WTC11 (cell line): ENCODE measurements around the gene WNK3. TPM values are rescaled to one million over a fixed set of nuclear protein-coding genes. Genes with fewer than 3 reads are reported as not detected.

Experiments used
- ATAC-seq: fragments of 200-7000 bp; cut with Tn5 transposase; 2 replicates; pipeline ENCODE4 v1.10.0; 2021; ENCODE audit warnings: mild to moderate bottlenecking, moderate library complexity
- CTCF ChIA-PET: fragments of 300-600 bp; sonication (Branson Sonifier 250); formaldehyde crosslinking; loops from one replicate; lab custom pipeline; 2021; ENCODE audit warnings: antibody characterized with exemption; lab: Charles Lee
- POLR2A ChIA-PET: fragments of 350-600 bp; sonication (Branson Sonifier 250); formaldehyde crosslinking; loops from one replicate; lab custom pipeline; 2021; ENCODE audit warnings: antibody characterized with exemption; lab: Charles Lee
- DNase-seq: peaks from one replicate; pipeline ENCODE4 v3.0.0; 2021; ENCODE audit warnings: low spot score
- H3K27ac Mint-ChIP-seq: 2 replicates; pipeline ENCODE4 v1.8.0; 2021; ENCODE audit warnings: mixed read lengths
- H3K27me3 Mint-ChIP-seq: 2 replicates; pipeline ENCODE4 v1.8.0; 2021; ENCODE audit warnings: low read depth, mild to moderate bottlenecking, moderate library complexity, mixed read lengths
- H3K36me3 Mint-ChIP-seq: 2 replicates; pipeline ENCODE4 v1.8.0; 2021; ENCODE audit warnings: mixed read lengths
- H3K4me1 Mint-ChIP-seq: 2 replicates; pipeline ENCODE4 v1.8.0; 2022; ENCODE audit warnings: mixed read lengths
- H3K4me3 Mint-ChIP-seq: 2 replicates; pipeline ENCODE4 v1.8.0; 2021; ENCODE audit warnings: mild to moderate bottlenecking, moderate library complexity, mixed read lengths
- H3K9me3 Mint-ChIP-seq: 2 replicates; pipeline ENCODE4 v1.8.0; 2021; ENCODE audit warnings: mixed read lengths
- CBFB ChIP-seq: sonication (generic); formaldehyde crosslinking; IDR thresholded peaks from 2 replicates; pipeline ENCODE4 v1.8.1; 2022; ENCODE audit warnings: mild to moderate bottlenecking, low read depth, missing genetic modification reagents
- EMX1 ChIP-seq: fragments of 250-450 bp; sonication (Bioruptor Pico); IDR thresholded peaks from 2 replicates; pipeline ENCODE4 v1.8.0; 2021; ENCODE audit warnings: mild to moderate bottlenecking
- FOXK1 ChIP-seq: sonication (generic); formaldehyde crosslinking; IDR thresholded peaks from 2 replicates; pipeline ENCODE4 v1.8.0; 2022; ENCODE audit warnings: mild to moderate bottlenecking, moderate library complexity, missing genetic modification reagents
- GABPB1 ChIP-seq: sonication (generic); formaldehyde crosslinking; IDR thresholded peaks from 2 replicates; pipeline ENCODE4 v1.8.1; 2023; ENCODE audit warnings: mild to moderate bottlenecking, missing genetic modification reagents
- HMGA2 ChIP-seq: fragments of 250-450 bp; sonication (Bioruptor Pico); IDR thresholded peaks from 2 replicates; pipeline ENCODE4 v1.4.0; 2021; ENCODE audit warnings: mild to moderate bottlenecking, moderate library complexity
- MXD4 ChIP-seq: fragments of 250-450 bp; sonication (Bioruptor Pico); IDR thresholded peaks from 2 replicates; pipeline ENCODE4 v1.8.0; 2021; ENCODE audit warnings: mild to moderate bottlenecking, moderate library complexity, borderline replicate concordance
- ZNF121 ChIP-seq: sonication (generic); formaldehyde crosslinking; IDR thresholded peaks from 2 replicates; pipeline ENCODE4 v1.8.0; 2023; ENCODE audit warnings: missing genetic modification reagents
- ZNF138 ChIP-seq: sonication (generic); formaldehyde crosslinking; conservative IDR thresholded peaks from 2 replicates; pipeline ENCODE4 v1.8.1; 2022; ENCODE audit warnings: mild to moderate bottlenecking, moderate library complexity, missing genetic modification reagents
- ZNF219 ChIP-seq: sonication (generic); formaldehyde crosslinking; IDR thresholded peaks from 2 replicates; pipeline ENCODE4 v1.8.0; 2023; ENCODE audit warnings: missing genetic modification reagents, mild to moderate bottlenecking, borderline replicate concordance
- total RNA-seq: library from RNA; stranded (reverse); gene quantifications from 3 replicates; pipeline ENCODE4 v1.2.3, GENCODE V29; 2021
- TF ChIP-seq, protein P1 (sequence below): fragments of 200-600 bp; IDR thresholded peaks from 2 replicates; pipeline ENCODE4 v1.8.0; 2022; ENCODE audit warnings: antibody characterized with exemption
- TF ChIP-seq, protein P2 (sequence below): sonication (generic); formaldehyde crosslinking; IDR thresholded peaks from 2 replicates; pipeline ENCODE4 v1.8.1; 2023; ENCODE audit warnings: mild to moderate bottlenecking, missing genetic modification reagents, moderate library complexity
- TF ChIP-seq, protein P3 (sequence below): fragments of 250-450 bp; sonication (Bioruptor Pico); IDR thresholded peaks from 2 replicates; pipeline ENCODE4 v1.9.0; 2021; ENCODE audit warnings: mild to moderate bottlenecking
- TF ChIP-seq, protein P4 (sequence below): sonication (generic); formaldehyde crosslinking; IDR thresholded peaks from 2 replicates; pipeline ENCODE4 v1.8.0; 2022; ENCODE audit warnings: mild to moderate bottlenecking, missing genetic modification reagents
- TF ChIP-seq, protein P5 (sequence below): fragments of 250-450 bp; sonication (Bioruptor Pico); IDR thresholded peaks from 2 replicates; pipeline ENCODE4 v1.8.0; 2021; ENCODE audit warnings: mild to moderate bottlenecking
- TF ChIP-seq, protein P6 (sequence below): sonication (generic); formaldehyde crosslinking; IDR thresholded peaks from 2 replicates; pipeline ENCODE4 v1.8.1; 2022; ENCODE audit warnings: mild to moderate bottlenecking, moderate library complexity, missing genetic modification reagents
- TF ChIP-seq, protein P7 (sequence below): sonication (generic); formaldehyde crosslinking; conservative IDR thresholded peaks from 2 replicates; pipeline ENCODE4 v1.8.1; 2023; ENCODE audit warnings: mild to moderate bottlenecking, low read depth, missing genetic modification reagents, moderate library complexity
- TF ChIP-seq, protein P8 (sequence below): sonication (generic); formaldehyde crosslinking; IDR thresholded peaks from 2 replicates; pipeline ENCODE4 v1.8.1; 2022; ENCODE audit warnings: low read depth, missing genetic modification reagents, borderline replicate concordance
- TF ChIP-seq, protein P9 (sequence below): sonication (generic); formaldehyde crosslinking; IDR thresholded peaks from 2 replicates; pipeline ENCODE4 v1.8.1; 2022; ENCODE audit warnings: missing genetic modification reagents, borderline replicate concordance
- TF ChIP-seq, protein P10 (sequence below): sonication (generic); formaldehyde crosslinking; IDR thresholded peaks from 2 replicates; pipeline ENCODE4 v1.8.0; 2023; ENCODE audit warnings: missing genetic modification reagents

The WNK3 gene
- total RNA-seq, 1 experiment from 2014 or later: 27.5 TPM

DNA sequence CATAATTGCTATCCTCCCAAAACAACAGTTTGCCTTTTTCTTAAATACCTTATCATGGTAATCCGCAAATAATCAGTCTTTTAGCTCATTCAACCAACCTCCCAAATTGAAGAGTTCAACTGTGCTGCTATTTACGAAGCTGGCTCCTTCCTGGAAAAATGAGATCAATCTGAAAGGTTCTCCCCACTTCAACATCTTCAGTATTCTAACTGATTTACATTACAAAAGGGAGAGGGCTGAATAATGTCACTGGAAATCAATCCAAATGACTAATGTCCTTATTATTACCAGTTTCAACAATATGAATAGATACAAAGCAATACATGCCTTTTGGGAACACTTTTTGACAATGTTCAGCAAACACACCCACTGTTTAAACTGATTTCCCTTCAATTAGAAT, 86.2 kb downstream of the WNK3 start (continued):
- TF ChIP-seq, protein P1, sequence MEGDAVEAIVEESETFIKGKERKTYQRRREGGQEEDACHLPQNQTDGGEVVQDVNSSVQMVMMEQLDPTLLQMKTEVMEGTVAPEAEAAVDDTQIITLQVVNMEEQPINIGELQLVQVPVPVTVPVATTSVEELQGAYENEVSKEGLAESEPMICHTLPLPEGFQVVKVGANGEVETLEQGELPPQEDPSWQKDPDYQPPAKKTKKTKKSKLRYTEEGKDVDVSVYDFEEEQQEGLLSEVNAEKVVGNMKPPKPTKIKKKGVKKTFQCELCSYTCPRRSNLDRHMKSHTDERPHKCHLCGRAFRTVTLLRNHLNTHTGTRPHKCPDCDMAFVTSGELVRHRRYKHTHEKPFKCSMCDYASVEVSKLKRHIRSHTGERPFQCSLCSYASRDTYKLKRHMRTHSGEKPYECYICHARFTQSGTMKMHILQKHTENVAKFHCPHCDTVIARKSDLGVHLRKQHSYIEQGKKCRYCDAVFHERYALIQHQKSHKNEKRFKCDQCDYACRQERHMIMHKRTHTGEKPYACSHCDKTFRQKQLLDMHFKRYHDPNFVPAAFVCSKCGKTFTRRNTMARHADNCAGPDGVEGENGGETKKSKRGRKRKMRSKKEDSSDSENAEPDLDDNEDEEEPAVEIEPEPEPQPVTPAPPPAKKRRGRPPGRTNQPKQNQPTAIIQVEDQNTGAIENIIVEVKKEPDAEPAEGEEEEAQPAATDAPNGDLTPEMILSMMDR: no peak
- TF ChIP-seq EMX1 (CRISPR knock-in tag): no peak
- no peak for TF ChIP-seq FOXK1
- TF ChIP-seq HMGA2 (CRISPR knock-in tag): no peak
- no peak for TF ChIP-seq MXD4 (CRISPR knock-in tag)
- TF ChIP-seq, protein P2, sequence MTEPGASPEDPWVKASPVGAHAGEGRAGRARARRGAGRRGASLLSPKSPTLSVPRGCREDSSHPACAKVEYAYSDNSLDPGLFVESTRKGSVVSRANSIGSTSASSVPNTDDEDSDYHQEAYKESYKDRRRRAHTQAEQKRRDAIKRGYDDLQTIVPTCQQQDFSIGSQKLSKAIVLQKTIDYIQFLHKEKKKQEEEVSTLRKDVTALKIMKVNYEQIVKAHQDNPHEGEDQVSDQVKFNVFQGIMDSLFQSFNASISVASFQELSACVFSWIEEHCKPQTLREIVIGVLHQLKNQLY: no peak
- TF ChIP-seq, protein P3, sequence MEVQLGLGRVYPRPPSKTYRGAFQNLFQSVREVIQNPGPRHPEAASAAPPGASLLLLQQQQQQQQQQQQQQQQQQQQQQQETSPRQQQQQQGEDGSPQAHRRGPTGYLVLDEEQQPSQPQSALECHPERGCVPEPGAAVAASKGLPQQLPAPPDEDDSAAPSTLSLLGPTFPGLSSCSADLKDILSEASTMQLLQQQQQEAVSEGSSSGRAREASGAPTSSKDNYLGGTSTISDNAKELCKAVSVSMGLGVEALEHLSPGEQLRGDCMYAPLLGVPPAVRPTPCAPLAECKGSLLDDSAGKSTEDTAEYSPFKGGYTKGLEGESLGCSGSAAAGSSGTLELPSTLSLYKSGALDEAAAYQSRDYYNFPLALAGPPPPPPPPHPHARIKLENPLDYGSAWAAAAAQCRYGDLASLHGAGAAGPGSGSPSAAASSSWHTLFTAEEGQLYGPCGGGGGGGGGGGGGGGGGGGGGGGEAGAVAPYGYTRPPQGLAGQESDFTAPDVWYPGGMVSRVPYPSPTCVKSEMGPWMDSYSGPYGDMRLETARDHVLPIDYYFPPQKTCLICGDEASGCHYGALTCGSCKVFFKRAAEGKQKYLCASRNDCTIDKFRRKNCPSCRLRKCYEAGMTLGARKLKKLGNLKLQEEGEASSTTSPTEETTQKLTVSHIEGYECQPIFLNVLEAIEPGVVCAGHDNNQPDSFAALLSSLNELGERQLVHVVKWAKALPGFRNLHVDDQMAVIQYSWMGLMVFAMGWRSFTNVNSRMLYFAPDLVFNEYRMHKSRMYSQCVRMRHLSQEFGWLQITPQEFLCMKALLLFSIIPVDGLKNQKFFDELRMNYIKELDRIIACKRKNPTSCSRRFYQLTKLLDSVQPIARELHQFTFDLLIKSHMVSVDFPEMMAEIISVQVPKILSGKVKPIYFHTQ (CRISPR knock-in tag): no peak
- TF ChIP-seq, protein P4, sequence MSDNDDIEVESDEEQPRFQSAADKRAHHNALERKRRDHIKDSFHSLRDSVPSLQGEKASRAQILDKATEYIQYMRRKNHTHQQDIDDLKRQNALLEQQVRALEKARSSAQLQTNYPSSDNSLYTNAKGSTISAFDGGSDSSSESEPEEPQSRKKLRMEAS (CRISPR knock-in tag): no peak

DNA sequence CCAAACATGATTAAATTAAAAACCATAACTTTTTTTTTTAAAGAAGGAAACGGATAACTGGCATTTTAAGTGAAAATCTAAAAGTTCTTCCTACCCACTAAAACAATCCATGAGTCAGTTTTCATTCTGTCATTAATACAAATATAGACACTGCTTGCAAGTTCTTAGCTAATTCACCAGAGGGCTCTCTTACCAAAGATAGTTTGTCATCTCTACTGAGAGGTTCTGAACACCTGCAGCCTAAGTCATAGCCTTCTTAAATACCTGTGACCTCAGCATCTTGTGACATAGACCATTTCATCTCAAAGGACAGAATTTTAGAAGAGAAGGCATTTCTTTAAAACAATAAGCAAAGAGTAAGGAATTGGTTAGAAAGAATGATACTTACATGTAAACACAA, 109.5 kb downstream of the WNK3 start:
- H3K4me1 Mint-ChIP-seq: no peaks in the 10 kb centered on the region
- H3K4me3 Mint-ChIP-seq: no peak overlapping the region
- no peak for ATAC-seq
- no peaks in the 10 kb centered on the region for H3K27me3 Mint-ChIP-seq
- no peak overlapping the region for H3K27ac Mint-ChIP-seq
- POLR2A ChIA-PET: no interaction called here
- CTCF ChIA-PET: no interaction called here
- H3K36me3 Mint-ChIP-seq: peaks cover 14% of the 10 kb centered on the region
- no peak for DNase-seq
- H3K9me3 Mint-ChIP-seq: no peaks in the 10 kb centered on the region
- TF ChIP-seq, protein P5, sequence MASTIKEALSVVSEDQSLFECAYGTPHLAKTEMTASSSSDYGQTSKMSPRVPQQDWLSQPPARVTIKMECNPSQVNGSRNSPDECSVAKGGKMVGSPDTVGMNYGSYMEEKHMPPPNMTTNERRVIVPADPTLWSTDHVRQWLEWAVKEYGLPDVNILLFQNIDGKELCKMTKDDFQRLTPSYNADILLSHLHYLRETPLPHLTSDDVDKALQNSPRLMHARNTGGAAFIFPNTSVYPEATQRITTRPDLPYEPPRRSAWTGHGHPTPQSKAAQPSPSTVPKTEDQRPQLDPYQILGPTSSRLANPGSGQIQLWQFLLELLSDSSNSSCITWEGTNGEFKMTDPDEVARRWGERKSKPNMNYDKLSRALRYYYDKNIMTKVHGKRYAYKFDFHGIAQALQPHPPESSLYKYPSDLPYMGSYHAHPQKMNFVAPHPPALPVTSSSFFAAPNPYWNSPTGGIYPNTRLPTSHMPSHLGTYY (CRISPR knock-in tag): no peak
- TF ChIP-seq ZNF138 (CRISPR knock-in tag) (no peak), CBFB (CRISPR knock-in tag) (no peak), ZNF219 (CRISPR knock-in tag) (no peak), EMX1 (CRISPR knock-in tag) (no peak), ZNF121 (CRISPR knock-in tag) (no peak), GABPB1 (CRISPR knock-in tag) (no peak)
- TF ChIP-seq, protein P6, sequence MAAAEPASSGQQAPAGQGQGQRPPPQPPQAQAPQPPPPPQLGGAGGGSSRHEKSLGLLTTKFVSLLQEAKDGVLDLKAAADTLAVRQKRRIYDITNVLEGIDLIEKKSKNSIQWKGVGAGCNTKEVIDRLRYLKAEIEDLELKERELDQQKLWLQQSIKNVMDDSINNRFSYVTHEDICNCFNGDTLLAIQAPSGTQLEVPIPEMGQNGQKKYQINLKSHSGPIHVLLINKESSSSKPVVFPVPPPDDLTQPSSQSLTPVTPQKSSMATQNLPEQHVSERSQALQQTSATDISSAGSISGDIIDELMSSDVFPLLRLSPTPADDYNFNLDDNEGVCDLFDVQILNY: no peak
- TF ChIP-seq, protein P7, sequence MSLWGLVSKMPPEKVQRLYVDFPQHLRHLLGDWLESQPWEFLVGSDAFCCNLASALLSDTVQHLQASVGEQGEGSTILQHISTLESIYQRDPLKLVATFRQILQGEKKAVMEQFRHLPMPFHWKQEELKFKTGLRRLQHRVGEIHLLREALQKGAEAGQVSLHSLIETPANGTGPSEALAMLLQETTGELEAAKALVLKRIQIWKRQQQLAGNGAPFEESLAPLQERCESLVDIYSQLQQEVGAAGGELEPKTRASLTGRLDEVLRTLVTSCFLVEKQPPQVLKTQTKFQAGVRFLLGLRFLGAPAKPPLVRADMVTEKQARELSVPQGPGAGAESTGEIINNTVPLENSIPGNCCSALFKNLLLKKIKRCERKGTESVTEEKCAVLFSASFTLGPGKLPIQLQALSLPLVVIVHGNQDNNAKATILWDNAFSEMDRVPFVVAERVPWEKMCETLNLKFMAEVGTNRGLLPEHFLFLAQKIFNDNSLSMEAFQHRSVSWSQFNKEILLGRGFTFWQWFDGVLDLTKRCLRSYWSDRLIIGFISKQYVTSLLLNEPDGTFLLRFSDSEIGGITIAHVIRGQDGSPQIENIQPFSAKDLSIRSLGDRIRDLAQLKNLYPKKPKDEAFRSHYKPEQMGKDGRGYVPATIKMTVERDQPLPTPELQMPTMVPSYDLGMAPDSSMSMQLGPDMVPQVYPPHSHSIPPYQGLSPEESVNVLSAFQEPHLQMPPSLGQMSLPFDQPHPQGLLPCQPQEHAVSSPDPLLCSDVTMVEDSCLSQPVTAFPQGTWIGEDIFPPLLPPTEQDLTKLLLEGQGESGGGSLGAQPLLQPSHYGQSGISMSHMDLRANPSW (CRISPR knock-in tag): no peak
- TF ChIP-seq, protein P8, sequence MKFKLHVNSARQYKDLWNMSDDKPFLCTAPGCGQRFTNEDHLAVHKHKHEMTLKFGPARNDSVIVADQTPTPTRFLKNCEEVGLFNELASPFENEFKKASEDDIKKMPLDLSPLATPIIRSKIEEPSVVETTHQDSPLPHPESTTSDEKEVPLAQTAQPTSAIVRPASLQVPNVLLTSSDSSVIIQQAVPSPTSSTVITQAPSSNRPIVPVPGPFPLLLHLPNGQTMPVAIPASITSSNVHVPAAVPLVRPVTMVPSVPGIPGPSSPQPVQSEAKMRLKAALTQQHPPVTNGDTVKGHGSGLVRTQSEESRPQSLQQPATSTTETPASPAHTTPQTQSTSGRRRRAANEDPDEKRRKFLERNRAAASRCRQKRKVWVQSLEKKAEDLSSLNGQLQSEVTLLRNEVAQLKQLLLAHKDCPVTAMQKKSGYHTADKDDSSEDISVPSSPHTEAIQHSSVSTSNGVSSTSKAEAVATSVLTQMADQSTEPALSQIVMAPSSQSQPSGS: no peak
- TF ChIP-seq, protein P9, sequence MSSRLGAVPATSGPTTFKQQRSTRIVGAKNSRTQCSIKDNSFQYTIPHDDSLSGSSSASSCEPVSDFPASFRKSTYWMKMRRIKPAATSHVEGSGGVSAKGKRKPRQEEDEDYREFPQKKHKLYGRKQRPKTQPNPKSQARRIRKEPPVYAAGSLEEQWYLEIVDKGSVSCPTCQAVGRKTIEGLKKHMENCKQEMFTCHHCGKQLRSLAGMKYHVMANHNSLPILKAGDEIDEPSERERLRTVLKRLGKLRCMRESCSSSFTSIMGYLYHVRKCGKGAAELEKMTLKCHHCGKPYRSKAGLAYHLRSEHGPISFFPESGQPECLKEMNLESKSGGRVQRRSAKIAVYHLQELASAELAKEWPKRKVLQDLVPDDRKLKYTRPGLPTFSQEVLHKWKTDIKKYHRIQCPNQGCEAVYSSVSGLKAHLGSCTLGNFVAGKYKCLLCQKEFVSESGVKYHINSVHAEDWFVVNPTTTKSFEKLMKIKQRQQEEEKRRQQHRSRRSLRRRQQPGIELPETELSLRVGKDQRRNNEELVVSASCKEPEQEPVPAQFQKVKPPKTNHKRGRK (CRISPR knock-in tag): no peak
- TF ChIP-seq, protein P10, sequence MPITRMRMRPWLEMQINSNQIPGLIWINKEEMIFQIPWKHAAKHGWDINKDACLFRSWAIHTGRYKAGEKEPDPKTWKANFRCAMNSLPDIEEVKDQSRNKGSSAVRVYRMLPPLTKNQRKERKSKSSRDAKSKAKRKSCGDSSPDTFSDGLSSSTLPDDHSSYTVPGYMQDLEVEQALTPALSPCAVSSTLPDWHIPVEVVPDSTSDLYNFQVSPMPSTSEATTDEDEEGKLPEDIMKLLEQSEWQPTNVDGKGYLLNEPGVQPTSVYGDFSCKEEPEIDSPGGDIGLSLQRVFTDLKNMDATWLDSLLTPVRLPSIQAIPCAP (CRISPR knock-in tag): no peak
- TF ChIP-seq, protein P4 (CRISPR knock-in tag): no peak
